ENCODE data around the gene NOX3. TPM values are rescaled to one million over a fixed set of nuclear protein-coding genes. Genes with fewer than 3 reads are reported as not detected.

Gene NOX3
- total RNA-seq, 1 donor from 2014 or later: not detected

- FAIRE-seq (no peak), DNase-seq (ENCODE audit: low spot score in 2 of 2) (no peak)
Observed at GRCh38 chr6:155404937-155405336, 50.7 kb downstream of the NOX3 start.

- no peak for DNase-seq (ENCODE audit: low spot score in 2 of 2)
- no peak for FAIRE-seq
Observed at GRCh38 chr6:155402656-155403304, 52.9 kb downstream of the NOX3 start.

- FAIRE-seq: no peak
- DNase-seq (ENCODE audit: low spot score in 2 of 2): no peak
Observed at GRCh38 chr6:155400654-155400965, 55.0 kb downstream of the NOX3 start.

GRCh38 chr6:155399745-155400653, 55.6 kb downstream of the NOX3 start:
- no peak for FAIRE-seq
- DNase-seq (ENCODE audit: low spot score in 2 of 2): no peak

- FAIRE-seq (no peak), DNase-seq (ENCODE audit: low spot score in 2 of 2) (no peak)
Observed at GRCh38 chr6:155399062-155399744, 56.4 kb downstream of the NOX3 start.

GRCh38 chr6:155398701-155399061, 57.0 kb downstream of the NOX3 start:
- DNase-seq (ENCODE audit: low spot score in 2 of 2): no peak
- FAIRE-seq: no peak

GRCh38 chr6:155398221-155398620, 57.4 kb downstream of the NOX3 start:
- FAIRE-seq: no peak
- no peak for DNase-seq (ENCODE audit: low spot score in 2 of 2)

- FAIRE-seq: no peak
- no peak for DNase-seq (ENCODE audit: low spot score in 2 of 2)
Observed at GRCh38 chr6:155397172-155397705, 58.4 kb downstream of the NOX3 start.

GRCh38 chr6:155396605-155397004, 59.0 kb downstream of the NOX3 start:
- FAIRE-seq (no peak), DNase-seq (ENCODE audit: low spot score in 2 of 2) (no peak)

GRCh38 chr6:155395339-155395738, 60.3 kb downstream of the NOX3 start:
- no peak for DNase-seq (ENCODE audit: low spot score in 2 of 2)
- FAIRE-seq: no peak

- DNase-seq (ENCODE audit: low spot score in 2 of 2) (no peak), FAIRE-seq (no peak)
Observed at GRCh38 chr6:155389130-155389529, 66.5 kb downstream of the NOX3 start.

GRCh38 chr6:155388591-155388990, 67.0 kb downstream of the NOX3 start:
- DNase-seq (ENCODE audit: low spot score in 2 of 2) (no peak), FAIRE-seq (no peak)

GRCh38 chr6:155387481-155387880, 68.2 kb downstream of the NOX3 start:
- DNase-seq (ENCODE audit: low spot score in 2 of 2) (no peak), FAIRE-seq (no peak)

GRCh38 chr6:155384321-155384952, 71.2 kb downstream of the NOX3 start:
- no peak for FAIRE-seq
- no peak for DNase-seq (ENCODE audit: low spot score in 2 of 2)

GRCh38 chr6:155383913-155384312, 71.7 kb downstream of the NOX3 start:
- FAIRE-seq (no peak), DNase-seq (ENCODE audit: low spot score in 2 of 2) (no peak)

- FAIRE-seq: no peak
Observed at GRCh38 chr6:155382338-155382685, 73.3 kb downstream of the NOX3 start.

GRCh38 chr6:155381673-155382337, 73.8 kb downstream of the NOX3 start:
- DNase-seq (ENCODE audit: low spot score in 2 of 2) (no peak), FAIRE-seq (no peak)

More at GRCh38 chr6:155382338-155382685, 73.3 kb downstream of the NOX3 start:
- DNase-seq (ENCODE audit: low spot score in 2 of 2): no peak

- FAIRE-seq (no peak), DNase-seq (ENCODE audit: low spot score in 2 of 2) (no peak)
Observed at GRCh38 chr6:155380666-155381332, 74.8 kb downstream of the NOX3 start.

- FAIRE-seq (no peak), DNase-seq (ENCODE audit: low spot score in 2 of 2) (no peak)
Observed at GRCh38 chr6:155378724-155379123, 76.9 kb downstream of the NOX3 start.

- DNase-seq (ENCODE audit: low spot score in 2 of 2): no peak
Observed at GRCh38 chr6:155378276-155378675, 77.4 kb downstream of the NOX3 start.

More at GRCh38 chr6:155378276-155378675, 77.4 kb downstream of the NOX3 start:
- no peak for FAIRE-seq

Measured in frontal cortex (tissue), 4 donors.